Sigmoid colon (tissue), 7 donors: Measurements from ENCODE around the gene PNPLA6. TPM values are rescaled to one million over a fixed set of nuclear protein-coding genes. Genes with fewer than 3 reads are reported as not detected.
A peak's percentile ranks its signal among the peaks of the same experiment; 100 is the strongest.

ENCODE experiments used
- DNase-seq: peaks from one replicate; pipeline ENCODE4 v3.0.0-alpha.2; 2019
- H3K27ac ChIP-seq, 4 donors: fragments of 200-600 bp; sonication (generic); one replicate each; pipeline ENCODE4 v1.5.1; 2016 to 2019; ENCODE audit warnings: mild to moderate bottlenecking in 1 of 4
- H3K27me3 ChIP-seq, 3 donors: fragments of 200-600 bp; sonication (generic); one replicate each; pipeline ENCODE4 v1.5.1; 2019; ENCODE audit warnings: mild to moderate bottlenecking in 1 of 3
- H3K36me3 ChIP-seq, 4 donors: fragments of 200-600 bp; sonication (generic); one replicate each; pipeline ENCODE4 v1.5.1; 2016 to 2019
- H3K4me1 ChIP-seq, 4 donors: fragments of 200-600 bp; sonication (generic); one replicate each; pipeline ENCODE4 v1.5.1; 2017 to 2019
- H3K4me3 ChIP-seq, 4 donors: fragments of 200-600 bp; sonication (generic); one replicate each; pipeline ENCODE4 v1.5.1; 2017 to 2019; ENCODE audit warnings: mild to moderate bottlenecking in 2 of 4, moderate library complexity in 1 of 4
- H3K9me3 ChIP-seq, 4 donors: fragments of 200-600 bp in 3 of 4; sonication (generic) in 3 of 4; one replicate each; pipeline versions ENCODE4 v1.5.1 to v1.6.1; 2013 to 2019
- EP300 ChIP-seq, 4 donors: sonication (generic); formaldehyde crosslinking; IDR thresholded peaks; one replicate each; pipeline ENCODE4 v1.6.1; 2017; ENCODE audit warnings: antibody characterized with exemption in 4 of 4
- POLR2A ChIP-seq, 2 donors: fragments of 450-650 bp; IDR thresholded peaks; one replicate each; pipeline ENCODE4 v1.6.1; 2016; ENCODE audit warnings: antibody characterized with exemption in 2 of 2, mild to moderate bottlenecking in 2 of 2, moderate library complexity in 2 of 2
- POLR2AphosphoS5 ChIP-seq, 4 donors: sonication (generic); formaldehyde crosslinking; IDR thresholded peaks; one replicate each; pipeline ENCODE4 v1.6.1; 2017; ENCODE audit warnings: antibody characterized with exemption in 4 of 4
- WGBS, 2 donors: extraction: QIAGEN DNeasy Blood & Tissue Kit; methylation state at CpG; one replicate each; pipeline ENCODE4 v1.1.7; 2013; 5-methylcytosine and 5-hydroxymethylcytosine counted together
- intact Hi-C: fragments of 100-400 bp; cut with DNase I; formaldehyde crosslinking; loops from one replicate; pipeline ENCODE4 v1.15.1; 2023
- polyA plus RNA-seq, 3 donors: library from polyadenylated mRNA; stranded (reverse); fragments of 200-250 nt; gene quantifications; one replicate each; pipeline ENCODE4 v1.2.3, GENCODE V29; 2013
- total RNA-seq, 4 donors: library from RNA; depleted of rRNA; stranded (reverse); fragments of >200 nt; gene quantifications; one replicate each; pipeline ENCODE4 v1.1.0, GENCODE V29; 2016
- TF ChIP-seq, protein P1 (sequence below), 4 experiments: fragments of 450-650 bp in 3 of 4; fragments of 200-600 bp in 1 of 4; IDR thresholded peaks; one replicate each; pipeline ENCODE4 v1.5.1; 2016 to 2019; ENCODE audit warnings: antibody characterized with exemption in 4 of 4, mild to moderate bottlenecking in 3 of 4, moderate library complexity in 2 of 4
- donor health status: healthy with polysubstance abuse.
- donor health status: Bipolar disorder and iron deficiency.
- donor health status: healthy.

Gene PNPLA6
- total and polyA plus RNA-seq, 7 donors = 13.6 to 77.0 (median 40.3) TPM

DNA sequence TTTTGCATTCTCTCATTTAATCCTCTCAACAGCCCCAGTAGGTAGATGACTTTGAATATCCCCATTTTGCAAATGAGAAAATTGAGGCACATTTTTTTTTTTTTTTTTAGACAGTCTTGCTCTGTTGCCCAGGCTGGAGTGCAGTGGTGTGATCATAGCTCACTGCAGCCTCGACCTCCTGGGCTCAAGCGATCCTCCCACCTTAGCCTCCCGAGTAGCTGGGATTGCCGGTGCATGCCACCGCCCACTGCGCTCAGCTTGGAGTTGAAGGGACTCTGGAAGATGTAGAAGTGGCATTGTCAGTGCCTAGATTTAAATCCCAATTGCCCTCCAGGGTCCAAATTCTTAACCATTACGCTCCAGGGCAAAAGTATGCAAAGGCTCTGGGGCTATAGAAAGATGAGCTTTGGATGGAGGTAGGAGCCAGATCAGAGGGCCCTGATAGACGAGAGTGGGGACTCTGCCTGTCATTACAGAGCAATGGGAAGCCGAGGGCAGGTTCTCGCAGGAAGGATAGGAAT lies 13.9 kb upstream of the PNPLA6 start:
- H3K27me3 ChIP-seq = no peaks in the 10 kb centered on the region
- no peak for TF ChIP-seq POLR2A (IDR thresholded peaks at IDR 0.05)
- no peak for TF ChIP-seq POLR2AphosphoS5 (IDR thresholded peaks at IDR 0.05)
- no peak for TF ChIP-seq EP300 (IDR thresholded peaks at IDR 0.05)
- TF ChIP-seq, protein P1, sequence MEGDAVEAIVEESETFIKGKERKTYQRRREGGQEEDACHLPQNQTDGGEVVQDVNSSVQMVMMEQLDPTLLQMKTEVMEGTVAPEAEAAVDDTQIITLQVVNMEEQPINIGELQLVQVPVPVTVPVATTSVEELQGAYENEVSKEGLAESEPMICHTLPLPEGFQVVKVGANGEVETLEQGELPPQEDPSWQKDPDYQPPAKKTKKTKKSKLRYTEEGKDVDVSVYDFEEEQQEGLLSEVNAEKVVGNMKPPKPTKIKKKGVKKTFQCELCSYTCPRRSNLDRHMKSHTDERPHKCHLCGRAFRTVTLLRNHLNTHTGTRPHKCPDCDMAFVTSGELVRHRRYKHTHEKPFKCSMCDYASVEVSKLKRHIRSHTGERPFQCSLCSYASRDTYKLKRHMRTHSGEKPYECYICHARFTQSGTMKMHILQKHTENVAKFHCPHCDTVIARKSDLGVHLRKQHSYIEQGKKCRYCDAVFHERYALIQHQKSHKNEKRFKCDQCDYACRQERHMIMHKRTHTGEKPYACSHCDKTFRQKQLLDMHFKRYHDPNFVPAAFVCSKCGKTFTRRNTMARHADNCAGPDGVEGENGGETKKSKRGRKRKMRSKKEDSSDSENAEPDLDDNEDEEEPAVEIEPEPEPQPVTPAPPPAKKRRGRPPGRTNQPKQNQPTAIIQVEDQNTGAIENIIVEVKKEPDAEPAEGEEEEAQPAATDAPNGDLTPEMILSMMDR (IDR thresholded peaks at IDR 0.05) = no peak
- intact Hi-C loops = loop anchor here (2.0 to 5.0 kb wide), 2 partner anchors 33 to 124 kb away; partner anchors contain the start of gene PEX11G
- H3K4me1 ChIP-seq = peaks cover 0 to 40% (median 34%) of the 10 kb centered on the region in 4 donors
- no peak for DNase-seq
- peak overlapping the region; percentile 58 to 81 (median 76) for H3K27ac ChIP-seq
- H3K9me3 ChIP-seq = no peaks in the 10 kb centered on the region
- H3K36me3 ChIP-seq = peaks cover 15 to 39% (median 21%) of the 10 kb centered on the region in 4 donors
- WGBS, 2 donors = 56 to 57% methylated on average over 10 of the region's 10 CpGs
- peak overlapping the region; percentile 67 to 96 (median 84) for H3K4me3 ChIP-seq

DNA sequence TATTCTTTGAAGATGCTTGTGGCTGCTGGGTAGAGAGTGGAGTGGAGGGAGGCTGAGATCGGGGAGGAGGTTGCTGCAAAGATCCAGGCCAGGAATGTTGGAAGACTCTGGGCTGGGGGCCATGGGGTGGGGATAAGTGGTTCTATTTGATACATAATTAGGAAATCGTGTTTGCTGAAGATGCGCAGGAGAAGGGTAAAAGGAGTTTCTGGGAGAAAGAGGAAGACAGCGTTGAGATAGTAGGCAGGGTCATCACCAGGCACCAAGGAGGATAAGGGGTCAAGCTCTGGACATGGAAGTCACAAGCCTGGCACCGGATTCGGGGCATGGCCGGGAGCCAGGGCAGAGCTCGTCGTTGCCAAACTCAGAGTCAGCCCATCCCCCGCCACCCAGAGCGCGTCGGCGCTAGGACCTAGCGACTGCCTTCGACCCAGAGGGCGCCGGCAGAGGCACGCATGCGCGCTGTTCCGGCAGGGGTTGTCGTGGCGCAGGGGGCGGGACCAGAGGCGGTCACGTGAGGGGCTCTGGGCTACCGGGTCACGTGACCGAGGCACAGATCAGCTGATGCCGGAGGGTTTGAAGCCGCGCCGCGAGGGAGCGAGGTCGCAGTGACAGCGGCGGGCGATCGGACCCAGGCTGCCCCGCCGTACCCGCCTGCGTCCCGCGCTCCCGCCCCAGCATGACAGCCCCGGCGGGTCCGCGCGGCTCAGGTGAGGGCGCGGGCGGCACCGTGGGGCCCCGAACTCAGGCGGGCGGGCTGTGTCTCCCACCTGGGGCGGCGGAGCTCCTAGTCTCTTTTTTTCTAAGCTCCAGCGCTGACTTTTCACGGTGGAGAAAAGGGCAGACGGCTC lies 13.2 kb upstream of the PNPLA6 start, which contains the start of gene MCOLN1:
Gene MCOLN1 (plus strand): TSS at position 553 of the 851 bp plus-strand sequence. CDS start 127 bp downstream, at position 680.
- DNase-seq = peak; percentile 100
- WGBS, 2 donors = 1% methylated on average over 65 of the region's 65 CpGs
- Histone ChIP-seq H3K27ac (peak within 1 kb of the TSS; percentile 58 to 81 (median 76)), H3K4me3 (peak within 1 kb of the TSS; percentile 67 to 96 (median 84)), H3K36me3 (peaks cover 15 to 46% (median 23%) of the 10 kb centered on the region in 4 donors), H3K27me3 (no peaks in the 10 kb centered on the region), H3K9me3 (no peaks in the 10 kb centered on the region), H3K4me1 (peaks cover 0 to 33% (median 27%) of the 10 kb centered on the region in 4 donors)
- intact Hi-C loops = loop anchor here (2.0 to 5.0 kb wide), 2 partner anchors 33 to 125 kb away; partner anchors contain the start of gene PEX11G
- TF ChIP-seq, protein P1 (IDR thresholded peaks at IDR 0.05) = no peak
- TF ChIP-seq EP300 (IDR thresholded peaks at IDR 0.05) (peak in 1 of 4 donors; percentile 66), POLR2AphosphoS5 (IDR thresholded peaks at IDR 0.05) (peak; percentile 72 to 92 (median 82)), POLR2A (IDR thresholded peaks at IDR 0.05) (no peak)

DNA sequence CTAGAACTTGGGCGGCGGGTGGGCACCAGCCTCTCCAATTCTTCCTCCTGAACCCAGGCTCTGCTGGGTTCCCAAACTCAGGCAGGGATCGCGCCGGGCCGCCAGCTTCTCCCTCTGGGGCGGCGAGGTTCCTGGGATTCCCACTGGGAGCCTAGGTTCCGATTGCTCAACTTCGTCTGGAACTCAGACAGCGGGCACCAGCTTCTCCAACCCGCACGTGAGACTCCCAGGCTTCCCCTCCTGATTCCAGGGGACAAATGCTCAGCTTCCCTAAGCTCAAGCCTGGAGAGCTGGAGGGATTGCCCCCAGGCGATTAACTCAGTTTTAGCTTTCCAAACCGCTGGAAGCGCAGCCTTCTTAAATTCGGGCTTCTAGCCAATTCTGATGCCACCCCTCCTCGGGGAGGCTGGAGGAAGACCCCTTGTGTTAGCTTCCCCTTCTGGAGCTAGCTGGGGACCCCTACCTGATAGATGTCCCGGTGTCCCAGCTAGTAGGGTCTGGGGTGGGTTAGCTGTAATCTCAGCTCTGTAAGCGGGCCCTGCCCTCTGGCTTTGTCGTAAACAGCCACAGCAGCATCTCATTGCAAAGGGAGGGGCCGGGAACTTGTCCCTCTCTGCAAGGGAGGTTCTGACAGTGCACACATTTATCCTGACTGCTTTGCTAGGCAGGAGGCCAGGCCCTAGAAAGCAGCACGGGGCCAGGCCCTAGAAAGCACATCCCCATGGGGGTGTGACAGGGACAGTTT lies 12.4 kb upstream of the PNPLA6 start:
- intact Hi-C loops = loop anchor here (2.0 to 5.0 kb wide), 2 partner anchors 34 to 126 kb away; partner anchors contain the start of gene PEX11G
- Histone ChIP-seq H3K36me3 (peaks cover 15 to 54% (median 25%) of the 10 kb centered on the region in 4 donors), H3K9me3 (no peaks in the 10 kb centered on the region), H3K27ac (peak overlapping the region; percentile 58 to 81 (median 76)), H3K4me1 (peaks cover 0 to 27% (median 21%) of the 10 kb centered on the region in 4 donors), H3K4me3 (peak overlapping the region; percentile 67 to 96 (median 84)), H3K27me3 (no peaks in the 10 kb centered on the region)
- 1 to 12% methylated on average over 23 of the region's 23 CpGs for WGBS, 2 donors
- TF ChIP-seq, protein P1 (IDR thresholded peaks at IDR 0.05) = no peak
- TF ChIP-seq POLR2A (IDR thresholded peaks at IDR 0.05) (no peak), POLR2AphosphoS5 (IDR thresholded peaks at IDR 0.05) (no peak)
- DNase-seq = peak; percentile 80

DNA sequence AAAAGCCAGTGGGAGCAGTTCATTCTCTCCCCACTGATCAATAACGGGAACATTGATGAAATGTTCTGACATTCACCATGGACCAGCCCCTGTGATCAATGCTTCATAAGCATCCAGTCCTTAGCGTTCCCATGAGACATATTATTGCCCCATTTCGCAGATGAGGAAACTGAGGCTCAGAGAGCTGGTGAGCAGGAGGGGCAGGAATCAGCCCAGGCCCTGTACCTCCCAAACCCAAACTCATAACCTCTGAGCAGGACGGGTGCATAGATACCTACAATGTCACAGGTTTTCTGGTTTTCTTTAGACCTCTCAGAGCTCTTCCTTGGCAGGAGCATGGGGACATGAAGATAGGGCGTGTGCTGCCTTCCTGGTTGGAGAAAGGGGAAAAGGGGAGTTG lies 11.0 kb upstream of the PNPLA6 start:
- WGBS, 2 donors = 92 to 95% methylated on average over 5 of the region's 5 CpGs
- no peak for DNase-seq
- peaks cover 19 to 65% (median 26%) of the 10 kb centered on the region in 4 donors for H3K36me3 ChIP-seq
- no peak overlapping the region for H3K27ac ChIP-seq
- intact Hi-C loops = loop anchor here (5.0 kb wide), 1 partner anchor 127 kb away; no protein-coding TSS in a partner anchor
- H3K4me1 ChIP-seq = peaks cover 0 to 27% (median 21%) of the 10 kb centered on the region in 4 donors
- H3K4me3 ChIP-seq = no peak overlapping the region
- TF ChIP-seq EP300 (IDR thresholded peaks at IDR 0.05) (no peak), POLR2AphosphoS5 (IDR thresholded peaks at IDR 0.05) (no peak)
- TF ChIP-seq, protein P1 (IDR thresholded peaks at IDR 0.05) = no peak
- no peaks in the 10 kb centered on the region for H3K9me3 ChIP-seq
- no peaks in the 10 kb centered on the region for H3K27me3 ChIP-seq
